GM23338 (cell line): Measurements from ENCODE around the gene NETO2. TPM values are rescaled to one million over a fixed set of nuclear protein-coding genes. Genes with fewer than 3 reads are reported as not detected.
"Not testable (repeated sequence)": the region's sequence is repeated elsewhere in the genome, so short reads cannot be mapped to it uniquely, and the experiment has no call there.

ENCODE experiments used
- ATAC-seq: fragments of 200-7000 bp; cut with Tn5 transposase; 3 replicates; pipeline ENCODE4 v1.9.1; 2020
- DNase-seq: peaks from one replicate; pipeline ENCODE4 v3.0.0-alpha.2; 2015; ENCODE audit warnings: low spot score
- H2AFZ ChIP-seq: fragments of 200-600 bp; sonication (generic); 2 replicates; pipeline ENCODE4 v1.8.0; 2016; ENCODE audit warnings: antibody characterized with exemption, mild to moderate bottlenecking, moderate library complexity
- H3F3A ChIP-seq: fragments of 200-600 bp; sonication (generic); replicated peaks from 2 replicates; pipeline ENCODE4 v1.8.0; 2017; ENCODE audit warnings: antibody characterized with exemption, mixed run types, low read depth
- H3K27ac ChIP-seq: fragments of 200-600 bp; sonication (generic); 2 replicates; pipeline ENCODE4 v1.6.1; 2016; ENCODE audit warnings: low read depth
- H3K27me3 ChIP-seq: fragments of 200-600 bp; sonication (generic); 2 replicates; pipeline ENCODE4 v1.8.0; 2016; ENCODE audit warnings: mild to moderate bottlenecking, mixed run types, moderate library complexity; ENCODE audit not compliant: insufficient read depth
- H3K36me3 ChIP-seq: fragments of 200-600 bp; sonication (generic); 2 replicates; pipeline ENCODE4 v1.8.0; 2016; ENCODE audit warnings: mild to moderate bottlenecking; ENCODE audit not compliant: insufficient read depth
- H3K4me1 ChIP-seq: fragments of 200-600 bp; sonication (generic); 2 replicates; pipeline ENCODE4 v1.8.0; 2016; ENCODE audit warnings: mild to moderate bottlenecking, moderate library complexity; ENCODE audit not compliant: insufficient read depth
- H3K4me2 ChIP-seq: fragments of 200-600 bp; sonication (generic); 2 replicates; pipeline ENCODE4 v1.7.1; 2017; ENCODE audit warnings: mixed run types
- H3K4me3 ChIP-seq: fragments of 200-600 bp; sonication (generic); 2 replicates; pipeline ENCODE4 v1.6.1; 2016; ENCODE audit warnings: mixed run types
- H3K79me2 ChIP-seq: fragments of 200-600 bp; sonication (generic); replicated peaks from 2 replicates; pipeline ENCODE4 v1.8.0; 2017; ENCODE audit warnings: mild to moderate bottlenecking; ENCODE audit not compliant: insufficient read depth
- H3K9me2 ChIP-seq: fragments of 200-600 bp; sonication (generic); 2 replicates; pipeline ENCODE4 v1.8.0; 2017; ENCODE audit not compliant: insufficient read depth
- H4K20me1 ChIP-seq: fragments of 200-600 bp; sonication (generic); replicated peaks from 2 replicates; pipeline ENCODE4 v1.8.0; 2017; ENCODE audit warnings: mild to moderate bottlenecking; ENCODE audit not compliant: insufficient read depth
- H3K27ac Mint-ChIP-seq: 2 replicates; pipeline ENCODE4 v1.8.0; 2020; ENCODE audit warnings: inconsistent platforms, mild to moderate bottlenecking, moderate library complexity, mixed read lengths
- H3K27me3 Mint-ChIP-seq: 3 replicates; pipeline ENCODE4 v1.8.0; 2022; ENCODE audit warnings: low read depth, mild to moderate bottlenecking, moderate library complexity, mixed read lengths, inconsistent platforms; ENCODE audit not compliant: insufficient read depth, poor library complexity
- H3K36me3 Mint-ChIP-seq: 3 replicates; pipeline ENCODE4 v1.8.0; 2021; ENCODE audit warnings: low read depth, mild to moderate bottlenecking, inconsistent platforms, moderate library complexity, mixed read lengths
- H3K4me1 Mint-ChIP-seq: 3 replicates; pipeline ENCODE4 v1.8.0; 2020; ENCODE audit warnings: mild to moderate bottlenecking, inconsistent platforms, mixed read lengths
- H3K4me3 Mint-ChIP-seq: 3 replicates; pipeline ENCODE4 v1.8.0; 2021; ENCODE audit warnings: moderate library complexity, mild to moderate bottlenecking, inconsistent platforms, mixed read lengths
- H3K9me3 Mint-ChIP-seq: 3 replicates; pipeline ENCODE4 v1.8.0; 2020; ENCODE audit warnings: moderate library complexity, mild to moderate bottlenecking, inconsistent platforms, mixed read lengths
- ZNF462 ChIP-seq: fragments of 250-450 bp; sonication (Bioruptor Pico); IDR thresholded peaks from 2 replicates; pipeline ENCODE4 v1.5.0; 2020; ENCODE audit warnings: mild to moderate bottlenecking, moderate library complexity
- polyA plus RNA-seq: library from polyadenylated mRNA; unstranded; fragments of >200 nt; fragmentation: Nextera tagmentation; extraction: Ambion mirVana; gene quantifications from 2 replicates; pipeline ENCODE4 v1.2.1, GENCODE V29; 2016
- total RNA-seq: library from RNA; depleted of rRNA; stranded (reverse); fragments of >200 nt; shearing (Covaris generic); gene quantifications from 2 replicates; pipeline ENCODE4 v1.2.3, GENCODE V29; 2014

The NETO2 gene
- total and polyA plus RNA-seq, 2 experiments from 2014 or later = 6.6 to 10.6 TPM

GRCh38 chr16:47056688-47057629 lies 86.8 kb downstream of the NETO2 start (continued):
- TF ChIP-seq ZNF462 (CRISPR knock-in tag) = no peak

DNA sequence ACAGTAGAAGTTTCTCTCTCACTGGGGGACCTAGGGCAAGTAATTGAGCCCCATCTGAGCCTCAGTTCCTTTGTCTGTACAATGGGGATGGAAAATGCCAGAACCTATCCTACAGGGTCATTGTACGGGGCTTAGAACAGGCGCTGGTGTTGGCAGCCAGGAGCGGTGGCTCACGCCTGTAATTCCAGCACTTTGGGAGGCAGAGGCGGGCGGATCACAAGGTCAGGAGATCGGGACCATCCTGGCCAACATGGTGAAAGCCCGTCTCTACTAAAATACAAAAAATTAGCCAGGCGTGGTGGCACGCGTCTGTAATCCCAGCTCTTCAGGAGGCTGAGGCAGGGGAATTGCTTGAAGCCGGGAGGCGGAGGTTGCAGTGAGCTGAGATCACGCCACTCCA lies 87.7 kb downstream of the NETO2 start:
- not testable (repeated sequence) for H4K20me1 ChIP-seq, H3K4me1 ChIP-seq, H3F3A ChIP-seq, H3K27me3 ChIP-seq, H3K4me3 ChIP-seq, H3K4me2 ChIP-seq, ATAC-seq, H3K27ac Mint-ChIP-seq, H3K4me1 Mint-ChIP-seq, H3K9me3 Mint-ChIP-seq, H3K9me2 ChIP-seq, H3K27ac ChIP-seq, DNase-seq, H3K79me2 ChIP-seq, H3K36me3 ChIP-seq, H3K4me3 Mint-ChIP-seq, H3K27me3 Mint-ChIP-seq, H3K36me3 Mint-ChIP-seq
- H2AFZ ChIP-seq = peak overlapping the region; percentile 32; the same call in 1 of the 2 replicates
